NCI-H2227 (cell line): Measurements from ENCODE around the gene DISC1.
A peak's percentile ranks its signal among the peaks of the same experiment; 100 is the strongest.
"Not testable (repeated sequence)": the region's sequence is repeated elsewhere in the genome, so short reads cannot be mapped to it uniquely, and the experiment has no call there.

Experiments
- DNase-seq: peaks from one replicate; lab custom pipeline; 2025; ENCODE audit not compliant: unreplicated experiment; lab: John Stamatoyannopoulos, UW

The DISC1 gene

GRCh38 chr1:231626535-231626950 is at the start of gene DISC1:
Gene DISC1 (plus strand): TSS chr1:231626790. CDS start chr1:231626868, 78 bp downstream.
- DNase-seq = peak; percentile 93

- DNase-seq = no peak
Measured at GRCh38 chr1:231576804-231577718, 49.5 kb upstream of the DISC1 start.

GRCh38 chr1:231580874-231581273 is 45.7 kb upstream of the DISC1 start:
- DNase-seq = no peak

GRCh38 chr1:231581859-231582258 is 44.7 kb upstream of the DISC1 start:
- DNase-seq = no peak

- DNase-seq = no peak
Measured at GRCh38 chr1:231583376-231583775, 43.2 kb upstream of the DISC1 start.

GRCh38 chr1:231584117-231584516 is 42.5 kb upstream of the DISC1 start:
- DNase-seq = peak; percentile 18

- no peak for DNase-seq
Measured at GRCh38 chr1:231584921-231585320, 41.7 kb upstream of the DISC1 start.

- DNase-seq = peak; percentile 23
Measured at GRCh38 chr1:231590453-231591198, 36.0 kb upstream of the DISC1 start.

- DNase-seq = no peak
Measured at GRCh38 chr1:231591466-231591865, 35.1 kb upstream of the DISC1 start.

- no peak for DNase-seq
Measured at GRCh38 chr1:231592809-231593208, 33.8 kb upstream of the DISC1 start.

- not testable (repeated sequence) for DNase-seq
Measured at GRCh38 chr1:231593264-231593663, 33.3 kb upstream of the DISC1 start.

GRCh38 chr1:231594123-231594522 is 32.5 kb upstream of the DISC1 start:
- no peak for DNase-seq

GRCh38 chr1:231594749-231595148 is 31.8 kb upstream of the DISC1 start:
- no peak for DNase-seq

GRCh38 chr1:231596337-231596791 is 30.2 kb upstream of the DISC1 start:
- DNase-seq = no peak

GRCh38 chr1:231597971-231598370 is 28.6 kb upstream of the DISC1 start:
- no peak for DNase-seq

GRCh38 chr1:231600458-231600976 is 26.1 kb upstream of the DISC1 start:
- no peak for DNase-seq

- no peak for DNase-seq
Measured at GRCh38 chr1:231601824-231602672, 24.5 kb upstream of the DISC1 start.

GRCh38 chr1:231602673-231602984 is 24.0 kb upstream of the DISC1 start:
- no peak for DNase-seq

- DNase-seq = peak; percentile 80
Measured at GRCh38 chr1:231603598-231604275, 22.9 kb upstream of the DISC1 start.

GRCh38 chr1:231604276-231604621 is 22.3 kb upstream of the DISC1 start:
- DNase-seq = no peak
